Measurements from ENCODE around the gene SLC13A1.
"Not testable (repeated sequence)": the region's sequence is repeated elsewhere in the genome, so short reads cannot be mapped to it uniquely, and the experiment has no call there.

SLC13A1 gene

DNA sequence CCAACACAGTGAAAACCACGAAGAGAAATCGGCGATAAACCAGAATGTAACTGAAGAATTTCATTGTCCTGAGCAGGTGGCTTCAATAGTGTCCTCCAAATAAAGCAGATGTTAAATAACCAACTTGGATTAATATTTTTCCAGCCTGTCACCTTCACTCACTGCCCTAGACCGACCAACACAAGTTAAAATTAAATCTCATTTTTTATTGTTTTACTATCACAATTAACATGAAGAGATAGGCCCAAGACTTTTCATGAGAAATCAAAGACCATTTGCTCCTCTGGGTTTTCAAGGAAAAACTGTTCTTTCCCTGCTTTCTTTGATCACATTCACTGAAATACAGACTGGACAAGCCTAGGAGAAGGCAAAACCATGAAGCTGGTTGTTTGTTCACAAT lies at the start of gene SLC13A1:
TSS of gene SLC13A1 (minus strand) at position 87 of the 400 bp plus-strand sequence. CDS start at position 64, 23 bp downstream.
- no peak for DNase-seq

DNA sequence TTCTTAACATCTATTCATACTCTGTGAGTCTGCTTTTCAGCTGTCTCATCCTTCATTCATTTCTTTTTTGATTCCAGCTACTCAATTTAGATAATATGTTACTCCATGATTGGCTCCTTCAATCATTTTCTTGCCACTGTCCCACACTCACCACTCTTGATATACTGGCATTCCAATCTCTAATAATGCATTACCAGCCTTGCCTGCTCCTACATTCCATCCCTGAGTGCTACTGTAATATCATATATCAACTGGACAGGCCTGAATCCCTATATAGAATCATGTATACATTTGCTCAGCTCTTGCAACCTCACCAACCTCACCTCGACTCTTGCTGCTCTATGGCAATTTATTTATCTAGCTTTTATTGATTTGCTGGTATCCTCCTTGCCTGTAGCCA lies 45.0 kb upstream of the SLC13A1 start:
- DNase-seq, result no peak

DNA sequence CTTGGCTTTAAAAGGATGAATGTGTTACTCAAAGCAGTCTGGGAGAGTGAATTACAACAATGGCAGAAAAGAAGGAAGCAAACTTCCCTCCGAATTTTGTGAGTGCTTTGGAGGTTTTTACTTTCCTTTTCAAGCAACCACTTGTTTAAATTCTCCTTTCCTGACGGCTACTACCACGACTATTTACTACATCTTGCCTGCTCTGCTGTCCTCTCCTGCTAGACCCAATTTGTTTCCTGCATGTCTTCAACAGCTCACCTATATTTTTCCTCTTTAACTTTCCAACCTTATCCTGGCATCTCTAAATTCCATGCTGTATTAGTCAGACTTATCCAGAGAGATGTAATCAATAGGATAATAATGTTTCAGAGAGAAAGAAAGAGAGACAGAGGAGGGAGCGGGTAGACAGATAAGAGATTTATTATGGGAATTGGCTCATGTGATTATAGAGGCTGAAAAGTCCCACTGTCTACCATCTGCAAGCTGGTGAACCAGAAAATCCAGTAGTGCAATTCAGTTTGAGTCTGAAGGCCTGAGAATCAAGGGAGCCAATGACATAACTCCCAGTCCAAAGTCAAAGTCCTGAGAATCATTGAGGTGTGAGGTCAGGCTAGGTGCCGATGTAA lies 42.8 kb upstream of the SLC13A1 start:
- no peak for DNase-seq

DNA sequence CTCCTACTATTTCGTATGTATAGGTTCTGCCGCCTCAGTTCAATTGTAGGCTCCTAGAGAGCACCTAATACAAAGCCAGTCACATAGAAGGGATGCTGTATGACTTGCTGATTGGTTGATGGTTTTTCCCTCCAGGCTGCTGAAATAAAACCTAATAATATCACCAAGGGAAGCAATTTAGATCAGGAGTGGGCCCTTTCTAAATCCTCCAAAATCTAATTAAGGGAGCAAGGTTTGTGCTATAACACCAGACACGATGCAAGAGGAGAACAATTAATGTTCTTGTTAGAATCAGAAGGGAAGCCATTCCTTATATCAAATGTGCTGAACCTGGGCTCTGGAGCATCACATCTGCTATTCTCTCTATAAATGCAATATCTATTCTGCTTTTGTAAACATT lies 42.0 kb upstream of the SLC13A1 start:
- no peak for DNase-seq

DNA sequence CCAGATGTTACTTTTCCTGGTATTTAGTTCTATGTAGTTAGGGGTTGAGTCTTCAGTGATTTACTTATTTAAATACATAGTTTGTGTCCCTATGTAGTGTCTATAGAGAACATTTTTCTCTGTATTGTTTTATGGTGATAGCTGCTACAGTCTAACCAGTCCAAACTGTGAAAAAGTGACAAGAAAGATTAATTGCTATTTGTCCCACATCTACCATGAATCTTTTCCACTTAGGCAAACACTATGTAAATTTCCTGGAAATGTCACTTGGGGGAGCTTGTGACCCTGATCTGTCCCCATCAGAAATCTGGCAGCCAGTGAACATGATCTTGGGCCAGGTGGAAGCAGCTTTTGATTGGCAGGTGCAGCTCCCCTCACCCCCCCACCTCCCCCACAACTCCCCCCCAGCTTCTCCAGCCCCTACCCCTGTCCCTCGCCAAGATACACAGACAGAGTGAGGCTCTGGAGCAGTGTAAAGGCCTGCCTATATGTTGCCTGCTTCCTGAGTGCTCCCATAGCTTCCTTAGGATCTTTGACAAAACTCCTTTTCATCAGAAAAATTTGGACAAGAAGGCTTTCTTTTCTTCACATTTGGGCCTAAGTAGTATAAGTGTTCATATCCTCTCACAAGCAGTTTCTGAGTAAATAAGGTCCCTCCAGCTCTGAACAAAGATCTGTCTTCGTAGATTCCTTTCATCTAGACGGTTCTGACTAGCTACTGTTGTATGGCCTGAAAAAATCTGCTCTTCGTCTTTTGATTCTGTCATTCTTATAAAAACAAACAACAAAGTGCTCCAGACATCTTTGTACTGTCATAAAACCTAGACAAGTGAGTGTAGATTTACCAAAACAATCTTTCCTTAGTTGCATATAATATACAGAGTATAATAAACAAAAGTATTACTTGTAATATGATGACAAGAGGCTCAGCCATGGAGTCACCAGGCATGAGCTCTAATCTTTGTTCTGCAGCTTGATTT lies 31.5 kb upstream of the SLC13A1 start:
- no peak for DNase-seq

DNA sequence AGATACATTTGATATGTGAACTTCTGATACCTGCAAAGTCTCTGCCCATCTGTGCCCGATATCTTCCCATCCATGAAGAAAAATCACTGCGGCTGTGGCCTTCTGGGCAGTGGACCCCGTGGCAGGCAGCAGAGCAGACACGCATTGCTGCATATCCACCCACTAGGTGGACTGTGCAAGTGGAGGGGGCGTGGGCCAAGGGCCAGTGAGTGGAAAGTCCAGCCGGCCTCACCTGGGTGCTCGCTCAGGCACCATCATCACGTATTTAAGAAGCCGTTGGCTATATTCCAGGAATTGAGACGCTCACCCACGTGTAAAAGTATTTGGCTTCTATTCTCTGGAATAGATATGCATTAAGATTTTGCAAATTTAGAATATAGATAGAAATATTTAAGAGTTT lies 30.8 kb upstream of the SLC13A1 start:
- no peak for DNase-seq

DNA sequence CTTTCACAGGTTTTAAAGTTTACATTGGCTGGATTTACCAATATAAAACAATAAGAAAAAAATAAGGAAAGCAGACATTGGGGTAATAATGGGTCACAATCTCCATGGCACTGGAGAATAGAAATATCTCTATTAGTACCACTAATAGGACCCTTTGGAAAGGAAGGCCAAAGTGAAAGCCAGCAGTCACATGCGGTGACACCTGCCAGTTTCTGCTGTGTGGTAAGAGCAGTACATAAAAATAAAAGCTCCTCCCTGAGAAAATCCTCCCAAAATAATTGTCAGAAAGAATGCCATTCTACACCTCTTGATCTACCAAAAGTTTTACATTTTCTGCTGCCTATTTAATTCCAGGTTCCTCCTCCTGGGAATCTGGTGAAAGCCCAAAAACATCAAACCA lies 30.4 kb upstream of the SLC13A1 start:
- DNase-seq, result no peak

DNA sequence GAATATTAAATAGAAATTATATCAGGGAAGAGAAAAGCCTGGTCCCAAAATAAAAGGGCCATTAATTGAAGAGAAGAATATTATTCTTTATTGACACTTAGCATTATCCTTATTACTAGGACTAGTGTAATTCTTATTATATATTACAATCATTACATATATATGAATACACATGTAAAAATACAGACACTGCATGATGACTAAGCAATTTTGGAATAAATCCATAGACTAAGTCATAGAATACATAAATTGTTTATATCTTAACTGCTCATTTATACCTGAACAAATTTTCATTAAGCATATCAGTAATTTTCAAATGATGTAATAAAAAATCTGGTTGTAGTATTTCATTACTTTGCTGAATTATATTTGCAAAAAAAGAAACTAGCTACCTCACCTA lies 29.7 kb upstream of the SLC13A1 start:
- no peak for DNase-seq

GRCh38 chr7:123227666-123228065 lies 27.9 kb upstream of the SLC13A1 start:
- not testable (repeated sequence) for DNase-seq

DNA sequence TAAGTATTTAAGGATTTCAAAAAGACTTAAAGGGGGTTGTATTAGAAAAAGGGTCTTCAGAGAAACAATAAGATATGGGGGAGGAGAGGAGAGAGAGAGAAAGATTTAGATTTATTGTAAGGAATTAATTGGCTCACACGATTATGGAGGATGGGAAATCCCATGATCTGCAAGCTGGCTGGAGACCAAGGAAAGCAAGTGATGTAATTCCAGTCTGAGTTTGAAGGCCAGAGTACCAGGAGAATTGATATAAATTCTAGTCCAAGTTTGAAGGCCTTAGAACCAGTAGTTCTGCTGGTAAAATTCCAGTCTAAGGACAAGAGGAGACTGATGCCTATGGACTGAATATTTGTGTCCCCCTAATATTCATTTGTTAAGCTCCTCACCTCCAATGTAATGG lies 20.6 kb upstream of the SLC13A1 start:
- DNase-seq, result no peak

- DNase-seq, result no peak
These were observed 19.1 kb upstream of the SLC13A1 start for GRCh38 chr7:123218866-123219265.

- no peak for DNase-seq
These were observed 17.1 kb upstream of the SLC13A1 start for GRCh38 chr7:123216825-123217224.

DNA sequence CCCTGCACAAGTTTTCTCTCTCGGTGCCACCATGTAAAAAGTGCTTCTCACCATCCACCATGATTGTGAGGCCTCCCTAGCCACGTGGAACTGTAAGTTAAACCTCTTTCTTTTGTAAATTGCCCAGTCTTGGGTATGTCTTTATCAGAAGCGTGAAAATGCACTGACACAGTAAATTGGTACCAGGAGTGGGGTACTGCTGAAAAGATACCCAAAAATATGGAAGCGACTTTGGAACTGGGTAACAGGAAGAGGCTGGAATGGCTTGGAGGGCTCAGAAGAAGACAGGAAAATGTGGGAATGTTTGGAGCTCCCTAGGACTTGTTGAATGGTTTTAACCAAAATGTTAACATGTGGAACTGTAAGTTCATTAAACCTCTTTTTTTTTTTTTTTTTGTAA lies 15.6 kb upstream of the SLC13A1 start:
- DNase-seq, result no peak

DNA sequence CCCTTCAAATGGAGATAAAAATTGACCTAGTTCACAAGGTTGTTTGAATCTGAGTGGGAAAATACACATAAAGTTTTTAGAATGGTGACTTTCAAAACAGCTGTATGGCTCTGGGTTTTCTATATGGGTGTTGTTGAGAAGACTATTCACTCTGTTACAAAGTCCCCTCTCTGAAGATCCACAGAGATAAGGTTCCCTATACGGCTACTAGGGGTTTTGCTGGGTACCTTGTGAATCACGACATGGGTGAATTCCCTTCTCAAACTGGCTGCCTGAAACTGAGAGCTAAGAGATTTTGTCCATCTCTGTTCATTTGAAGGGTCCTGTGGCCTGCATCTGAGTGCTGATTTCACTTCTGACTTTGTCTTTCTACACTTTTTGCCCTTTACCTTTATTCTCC lies 11.8 kb upstream of the SLC13A1 start:
- DNase-seq, result no peak

DNA sequence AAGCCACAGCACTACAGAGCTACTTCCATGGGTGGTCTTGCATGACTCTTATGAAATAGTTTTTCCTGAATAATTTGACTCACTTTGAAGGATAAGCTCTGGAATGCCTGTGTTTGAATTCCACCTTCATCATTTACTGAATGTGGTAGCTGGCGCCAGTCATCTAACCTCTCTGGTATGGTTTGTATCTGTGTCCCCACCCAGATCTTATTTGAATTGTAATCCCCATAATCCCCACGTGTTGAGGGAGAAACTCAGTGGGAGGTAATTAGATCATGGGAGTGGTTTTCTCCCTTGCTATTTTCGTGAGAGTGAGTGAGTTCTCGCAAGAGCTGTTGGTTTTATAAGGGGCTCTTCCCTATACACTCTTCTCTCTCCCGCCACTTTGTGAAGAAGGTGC lies 11.2 kb upstream of the SLC13A1 start:
- DNase-seq, result no peak

- DNase-seq, result no peak
These were observed 10.0 kb upstream of the SLC13A1 start for GRCh38 chr7:123209786-123210185.

DNA sequence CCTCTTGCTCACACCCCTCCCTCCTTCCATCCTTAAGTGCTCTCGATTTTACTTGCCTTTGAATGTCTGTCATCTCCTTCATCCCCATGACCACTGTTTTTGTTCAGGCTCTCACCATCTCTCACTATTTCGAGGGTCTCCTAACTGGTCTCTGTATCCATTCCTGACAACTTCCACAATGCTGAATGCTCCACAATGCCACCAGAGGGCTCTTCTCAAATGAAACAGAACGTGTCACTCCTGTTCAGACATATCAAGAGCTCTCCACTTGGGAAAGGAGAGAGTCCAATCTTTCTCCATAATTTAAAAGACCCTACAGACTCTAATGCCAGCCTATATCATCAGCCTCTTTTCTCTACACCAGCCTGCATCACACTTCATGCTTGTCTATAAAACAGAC lies 9.0 kb upstream of the SLC13A1 start:
- no peak for DNase-seq

DNA sequence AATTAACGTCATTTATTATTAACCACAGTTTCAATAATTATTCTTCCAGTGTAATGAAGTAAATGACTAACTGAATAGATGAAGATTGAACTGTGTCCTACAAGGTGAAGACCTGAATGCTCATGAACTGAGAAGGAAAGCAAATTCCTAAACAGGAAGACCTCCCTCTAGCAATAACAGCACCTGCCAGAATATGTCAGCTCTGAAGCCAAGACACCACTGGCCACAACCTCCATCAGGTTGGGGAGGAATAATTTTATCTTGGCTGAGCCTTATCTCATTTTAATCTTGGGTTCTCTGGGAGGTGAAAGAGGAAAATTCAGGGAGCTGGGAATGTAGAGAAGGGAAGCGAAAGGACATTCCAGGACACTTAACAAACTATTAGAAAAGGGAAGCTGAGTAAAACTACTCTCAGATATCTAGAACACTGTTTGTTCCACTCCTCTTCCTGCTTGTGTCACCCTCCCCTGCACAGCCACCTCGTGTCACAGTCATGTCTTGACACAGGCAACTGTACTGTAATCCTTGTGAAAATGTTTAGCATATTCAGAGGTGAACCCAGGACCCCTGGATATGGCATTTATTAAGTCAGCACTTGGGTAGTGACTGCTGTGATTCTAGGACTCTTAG lies 4.6 kb upstream of the SLC13A1 start:
- DNase-seq, result no peak

- DNase-seq, result no peak
These were observed 2.1 kb upstream of the SLC13A1 start for GRCh38 chr7:123201901-123202300.

DNA sequence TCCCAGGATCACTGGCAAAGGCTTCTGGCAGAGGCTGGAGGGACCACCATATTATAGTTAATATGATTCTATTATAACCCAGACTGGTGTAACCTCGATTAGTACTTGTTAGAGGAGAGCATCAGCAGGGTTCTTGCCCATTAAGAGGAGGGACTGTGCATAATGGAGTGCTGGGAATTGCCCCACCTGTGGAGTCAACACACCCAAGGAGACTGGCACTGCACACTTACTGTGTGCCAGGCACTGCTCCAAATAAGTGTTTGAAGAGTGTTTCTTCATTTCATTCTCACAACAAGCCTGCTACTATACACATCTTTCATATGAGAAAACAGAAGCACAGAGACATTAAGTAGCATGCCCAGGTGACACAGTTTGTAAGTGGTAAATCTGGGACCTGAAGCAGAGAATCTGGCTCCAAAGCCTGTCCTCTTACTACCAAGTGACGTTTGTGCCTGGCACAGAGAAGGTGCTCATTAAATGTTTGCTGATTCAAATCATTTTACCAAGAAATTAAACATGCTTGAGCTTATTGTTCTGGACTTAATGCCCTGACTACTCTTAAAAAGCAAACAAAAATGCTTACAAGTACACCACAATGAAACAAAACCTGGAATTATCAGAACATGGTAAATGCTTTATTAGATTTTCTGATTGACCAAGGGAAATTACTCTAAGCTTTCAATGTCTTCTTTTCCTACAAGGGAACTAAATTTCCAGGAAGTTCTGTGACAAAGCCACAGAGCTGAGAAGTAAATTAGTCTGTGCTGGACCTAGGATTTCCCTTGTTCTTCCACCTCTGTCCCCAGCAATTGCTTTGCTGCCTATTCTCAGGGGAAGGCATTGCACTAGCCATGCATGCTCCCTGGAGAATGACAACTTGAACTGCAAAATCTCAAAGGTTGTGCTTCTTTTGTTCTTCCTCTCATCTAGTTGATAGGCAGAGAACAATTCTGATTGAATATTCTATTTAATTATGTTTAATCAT lies 809 bp downstream of the SLC13A1 start:
- no peak for DNase-seq

- DNase-seq, result no peak
These were observed 1.7 kb downstream of the SLC13A1 start for GRCh38 chr7:123198111-123198510.

DNA sequence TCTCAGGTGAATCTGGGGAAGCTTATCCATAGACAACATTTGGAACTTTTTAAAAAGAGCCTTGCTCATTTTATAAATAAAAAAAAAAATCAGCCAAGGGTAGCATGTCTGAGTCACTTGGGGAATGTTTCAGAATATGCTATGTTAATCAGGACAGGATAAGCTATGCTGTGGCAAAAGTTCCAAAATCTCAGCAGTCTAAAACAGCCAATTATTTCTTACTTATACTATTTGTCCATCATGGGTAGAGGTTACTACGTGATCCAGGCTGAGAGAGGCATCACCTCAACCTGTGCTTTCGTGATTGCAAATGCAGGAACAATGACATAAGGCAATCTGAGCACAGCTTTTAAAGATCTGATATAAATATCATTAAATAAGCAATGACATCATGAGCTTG lies 6.5 kb downstream of the SLC13A1 start:
- DNase-seq, result no peak

- no peak for DNase-seq
These were observed 8.6 kb downstream of the SLC13A1 start for GRCh38 chr7:123191132-123191531.

Measured in activated naive CD4-positive, alpha-beta T cell treated with anti-CD3 and anti-CD28 coated beads, Interleukin-2, amount 50 U/mL, for 16 hours (primary cell).